GM18909 (cell line): ENCODE data around the gene PCDHGC5.

Experiments
- ATAC-seq: cut with Tn5 transposase; IDR thresholded peaks from one replicate; pipeline ENCODE4 v1.9.1; 2021; ENCODE audit warnings: mild to moderate bottlenecking; ENCODE audit not compliant: unreplicated experiment, poor library complexity

Gene PCDHGC5

GRCh38 chr5:141511771-141512325, 23.0 kb downstream of the PCDHGC5 start:
- no peak for ATAC-seq

- ATAC-seq = peak; percentile 30
These were observed 23.6 kb downstream of the PCDHGC5 start for GRCh38 chr5:141512390-141512910.

GRCh38 chr5:141512911-141513626, 24.2 kb downstream of the PCDHGC5 start:
- no peak for ATAC-seq

- ATAC-seq = peak; percentile 38
These were observed 24.9 kb downstream of the PCDHGC5 start for GRCh38 chr5:141513627-141514329.

- ATAC-seq = peak; percentile 9
These were observed 25.7 kb downstream of the PCDHGC5 start for GRCh38 chr5:141514330-141515133.

GRCh38 chr5:141515141-141515540, 26.3 kb downstream of the PCDHGC5 start:
- ATAC-seq = no peak

- ATAC-seq = no peak
These were observed 27.2 kb downstream of the PCDHGC5 start for GRCh38 chr5:141515946-141516671.

GRCh38 chr5:141516672-141517025, 27.8 kb downstream of the PCDHGC5 start:
- no peak for ATAC-seq

GRCh38 chr5:141517312-141517711, 28.4 kb downstream of the PCDHGC5 start:
- no peak for ATAC-seq

- no peak for ATAC-seq
These were observed 29.2 kb downstream of the PCDHGC5 start for GRCh38 chr5:141517880-141518617.

- ATAC-seq = no peak
These were observed 29.7 kb downstream of the PCDHGC5 start for GRCh38 chr5:141518618-141519015.

GRCh38 chr5:141519605-141520565, 31.0 kb downstream of the PCDHGC5 start:
- no peak for ATAC-seq

GRCh38 chr5:141521244-141521781, 32.4 kb downstream of the PCDHGC5 start:
- ATAC-seq = no peak

GRCh38 chr5:141522301-141522700, 33.4 kb downstream of the PCDHGC5 start:
- ATAC-seq = no peak

GRCh38 chr5:141523991-141524390, 35.1 kb downstream of the PCDHGC5 start:
- no peak for ATAC-seq

GRCh38 chr5:141524604-141525597, 36.0 kb downstream of the PCDHGC5 start:
- ATAC-seq = peak; percentile 81

GRCh38 chr5:141525653-141526052, 36.8 kb downstream of the PCDHGC5 start:
- no peak for ATAC-seq
